ENCODE results near the gene TMEM200B.

The TMEM200B gene

DNA sequence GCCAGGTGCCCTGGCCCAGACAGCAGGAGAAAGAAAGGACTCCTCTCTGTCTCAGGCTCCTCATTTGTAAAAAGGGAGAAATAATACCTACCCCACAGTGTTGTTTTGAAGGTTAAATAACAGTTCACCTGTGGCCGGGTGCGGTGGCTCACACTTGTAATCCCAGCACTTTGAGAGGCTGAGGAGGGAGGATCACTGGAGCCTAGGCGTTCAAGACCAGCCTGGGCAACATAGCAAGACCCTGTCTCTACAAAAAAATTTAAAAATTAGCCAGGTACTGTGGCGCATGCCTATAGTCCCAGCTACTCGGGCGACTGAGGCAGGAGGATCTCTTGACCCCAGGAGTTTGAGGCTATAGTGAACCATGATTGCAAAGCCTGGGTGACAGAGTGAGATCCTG lies 2.5 kb upstream of the TMEM200B start:
- H2AFZ ChIP-seq (ENCODE audit: low read length): no peak overlapping the region
- no peaks in the 10 kb centered on the region for H3F3A ChIP-seq (ENCODE audit: insufficient read depth, low read length)
- H3K4me2 ChIP-seq (ENCODE audit: low read depth, low read length): no peak overlapping the region
- TF ChIP-seq EZH2 (optimal IDR thresholded peaks at IDR 0.05; ENCODE audit: low read depth, low read length): no peak
- no peak for TF ChIP-seq EZH2phosphoT487 (IDR thresholded peaks at IDR 0.05; ENCODE audit: low read length)
- TF ChIP-seq, protein P1, sequence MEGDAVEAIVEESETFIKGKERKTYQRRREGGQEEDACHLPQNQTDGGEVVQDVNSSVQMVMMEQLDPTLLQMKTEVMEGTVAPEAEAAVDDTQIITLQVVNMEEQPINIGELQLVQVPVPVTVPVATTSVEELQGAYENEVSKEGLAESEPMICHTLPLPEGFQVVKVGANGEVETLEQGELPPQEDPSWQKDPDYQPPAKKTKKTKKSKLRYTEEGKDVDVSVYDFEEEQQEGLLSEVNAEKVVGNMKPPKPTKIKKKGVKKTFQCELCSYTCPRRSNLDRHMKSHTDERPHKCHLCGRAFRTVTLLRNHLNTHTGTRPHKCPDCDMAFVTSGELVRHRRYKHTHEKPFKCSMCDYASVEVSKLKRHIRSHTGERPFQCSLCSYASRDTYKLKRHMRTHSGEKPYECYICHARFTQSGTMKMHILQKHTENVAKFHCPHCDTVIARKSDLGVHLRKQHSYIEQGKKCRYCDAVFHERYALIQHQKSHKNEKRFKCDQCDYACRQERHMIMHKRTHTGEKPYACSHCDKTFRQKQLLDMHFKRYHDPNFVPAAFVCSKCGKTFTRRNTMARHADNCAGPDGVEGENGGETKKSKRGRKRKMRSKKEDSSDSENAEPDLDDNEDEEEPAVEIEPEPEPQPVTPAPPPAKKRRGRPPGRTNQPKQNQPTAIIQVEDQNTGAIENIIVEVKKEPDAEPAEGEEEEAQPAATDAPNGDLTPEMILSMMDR (IDR thresholded peaks at IDR 0.05; ENCODE audit: low read length): no peak
- no peaks in the 10 kb centered on the region for H3K36me3 ChIP-seq (replicated peaks; ENCODE audit: insufficient read depth, low read length)
- no peak overlapping the region for H3K27ac ChIP-seq (ENCODE audit: low read length)
- no peak for DNase-seq
- no peaks in the 10 kb centered on the region for H3K79me2 ChIP-seq (ENCODE audit: low read length)
- H3K4me1 ChIP-seq (ENCODE audit: low read length): no peaks in the 10 kb centered on the region
- H3K9me3 ChIP-seq (replicated peaks; ENCODE audit: insufficient read depth, low read length): no peaks in the 10 kb centered on the region
- no peaks in the 10 kb centered on the region for H4K20me1 ChIP-seq (ENCODE audit: insufficient read depth, low read length)
- H3K4me3 ChIP-seq (ENCODE audit: low read length): no peak overlapping the region
- no peak overlapping the region for H3K9ac ChIP-seq (ENCODE audit: low read length)
- H3K27me3 ChIP-seq (replicated peaks; ENCODE audit: insufficient read depth, low read length): peaks cover 31% of the 10 kb centered on the region
- no peaks in the 10 kb centered on the region for H3K9me2 ChIP-seq (replicated peaks; ENCODE audit: insufficient read depth, low read length)

- Histone ChIP-seq H3K9me3 (replicated peaks; ENCODE audit: insufficient read depth, low read length) (no peaks in the 10 kb centered on the region), H3K4me3 (ENCODE audit: low read length) (no peak overlapping the region), H3K27ac (ENCODE audit: low read length) (no peak overlapping the region), H3K9me2 (replicated peaks; ENCODE audit: insufficient read depth, low read length) (no peaks in the 10 kb centered on the region), H3K27me3 (replicated peaks; ENCODE audit: insufficient read depth, low read length) (peaks cover 31% of the 10 kb centered on the region), H3K9ac (ENCODE audit: low read length) (no peak overlapping the region), H2AFZ (ENCODE audit: low read length) (no peak overlapping the region), H4K20me1 (ENCODE audit: insufficient read depth, low read length) (no peaks in the 10 kb centered on the region), H3K36me3 (replicated peaks; ENCODE audit: insufficient read depth, low read length) (no peaks in the 10 kb centered on the region), H3K4me1 (ENCODE audit: low read length) (no peaks in the 10 kb centered on the region), H3K79me2 (ENCODE audit: low read length) (no peaks in the 10 kb centered on the region), H3K4me2 (ENCODE audit: low read depth, low read length) (no peak overlapping the region), H3F3A (ENCODE audit: insufficient read depth, low read length) (no peaks in the 10 kb centered on the region)
- no peak for DNase-seq
- TF ChIP-seq EZH2phosphoT487 (IDR thresholded peaks at IDR 0.05; ENCODE audit: low read length) (no peak), EZH2 (optimal IDR thresholded peaks at IDR 0.05; ENCODE audit: low read depth, low read length) (no peak)
- TF ChIP-seq, protein P1 (IDR thresholded peaks at IDR 0.05; ENCODE audit: low read length): no peak
These were observed 2.1 kb upstream of the TMEM200B start for GRCh38 chr1:29125788-29126187.

DNA sequence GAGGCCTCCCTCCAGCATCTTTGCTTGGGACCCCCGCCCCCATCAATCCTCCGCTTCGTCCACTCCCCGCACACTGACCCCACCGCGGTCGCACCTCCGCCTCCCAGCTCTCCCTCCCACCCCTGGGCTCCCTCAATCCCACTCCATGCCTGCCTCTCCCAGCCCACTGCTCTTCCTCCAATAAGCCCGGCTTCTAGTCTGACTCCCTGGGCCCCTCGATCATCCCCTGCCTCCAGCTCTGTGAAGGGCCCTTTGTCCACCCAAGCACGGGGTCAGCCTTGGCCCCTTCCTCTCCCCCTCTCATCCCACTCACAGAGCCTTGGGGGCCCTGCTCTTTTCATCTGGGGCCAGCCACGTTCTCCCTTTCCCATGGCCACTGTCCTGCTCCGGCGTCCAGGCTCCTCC lies 1.5 kb upstream of the TMEM200B start:
- Histone ChIP-seq H3F3A (ENCODE audit: insufficient read depth, low read length) (no peaks in the 10 kb centered on the region), H3K9ac (ENCODE audit: low read length) (no peak overlapping the region), H3K4me2 (ENCODE audit: low read depth, low read length) (no peak overlapping the region; the same call in 1 of the 2 replicates), H2AFZ (ENCODE audit: low read length) (no peak overlapping the region), H3K27ac (ENCODE audit: low read length) (no peak overlapping the region), H3K36me3 (replicated peaks; ENCODE audit: insufficient read depth, low read length) (no peaks in the 10 kb centered on the region), H3K4me1 (ENCODE audit: low read length) (no peaks in the 10 kb centered on the region), H3K9me3 (replicated peaks; ENCODE audit: insufficient read depth, low read length) (no peaks in the 10 kb centered on the region), H3K79me2 (ENCODE audit: low read length) (no peaks in the 10 kb centered on the region), H3K27me3 (replicated peaks; ENCODE audit: insufficient read depth, low read length) (peaks cover 31% of the 10 kb centered on the region), H3K9me2 (replicated peaks; ENCODE audit: insufficient read depth, low read length) (no peaks in the 10 kb centered on the region), H4K20me1 (ENCODE audit: insufficient read depth, low read length) (no peaks in the 10 kb centered on the region), H3K4me3 (ENCODE audit: low read length) (no peak overlapping the region)
- TF ChIP-seq, protein P1 (IDR thresholded peaks at IDR 0.05; ENCODE audit: low read length): no peak
- no peak for TF ChIP-seq EZH2 (optimal IDR thresholded peaks at IDR 0.05; ENCODE audit: low read depth, low read length)
- TF ChIP-seq EZH2phosphoT487 (IDR thresholded peaks at IDR 0.05; ENCODE audit: low read length): no peak
- DNase-seq: no peak
